ENCODE data around the gene CFAP52. TPM values are rescaled to one million over a fixed set of nuclear protein-coding genes. Genes with fewer than 3 reads are reported as not detected.

Gene CFAP52
- total RNA-seq, 1 experiment from 2014 or later = not detected

GRCh38 chr17:9575381-9576101, 901 bp upstream of the CFAP52 start, which contains the start of gene STX8:
Gene STX8, minus strand, starts transcription at chr17:9575820. Its CDS starts 12 bp downstream, at chr17:9575808.
- Mint-ChIP-seq H3K9me3 (no peaks in the 10 kb centered on the region), H3K27me3 (ENCODE audit: low read depth) (no peaks in the 10 kb centered on the region; the same call in none of the 2 replicates), H3K36me3 (ENCODE audit: insufficient read depth in 1 of 3, low read depth in 3 of 3) (no peaks in the 10 kb centered on the region; a peak in 1 of 7 replicates), H3K4me3 (peak within 1 kb of the TSS; percentile 94 to 98), H3K4me1 (peaks cover 10 to 13% of the 10 kb centered on the region in 2 experiments), H3K27ac (peak within 1 kb of the TSS in 2 of 3 experiments; percentile 50 to 89; a peak in 3 of 7 replicates)
- H2AFZ ChIP-seq (ENCODE audit: low read length) = peak within 1 kb of the TSS; percentile 69
- H4K20me1 ChIP-seq (ENCODE audit: control insufficient read depth, insufficient read depth, insufficient read length) = no peaks in the 10 kb centered on the region
- H3K4me2 ChIP-seq (ENCODE audit: insufficient read depth, insufficient read length, low read length) = peak within 1 kb of the TSS; percentile 99
- no peaks in the 10 kb centered on the region for H3K79me2 ChIP-seq (ENCODE audit: insufficient read depth, low read length)
- no peak within 1 kb of the TSS for H2BK15ac ChIP-seq (ENCODE audit: low read depth, low read length)
- no peaks in the 10 kb centered on the region for H3K9me3 ChIP-seq (ENCODE audit: control insufficient read depth, low read depth, low read length)
- H3K4me1 ChIP-seq (ENCODE audit: insufficient read depth, low read length) = no peaks in the 10 kb centered on the region
- H4K8ac ChIP-seq (replicated peaks; ENCODE audit: insufficient read length, low read depth, low read length) = no peak within 1 kb of the TSS
- H3K9ac ChIP-seq (ENCODE audit: extremely low read depth, insufficient read length, low read length) = peak within 1 kb of the TSS; percentile 34
- no peak within 1 kb of the TSS for H2AK5ac ChIP-seq (ENCODE audit: insufficient read length, low read length)
- no peak within 1 kb of the TSS for H3T11ph ChIP-seq (ENCODE audit: low read length)
- no peak within 1 kb of the TSS; the same call in 1 of the 2 replicates for H3K14ac ChIP-seq (ENCODE audit: insufficient read depth, low read length)
- no peak within 1 kb of the TSS for H3K27ac ChIP-seq (ENCODE audit: insufficient read length, low read depth, low read length)
- H3K23me2 ChIP-seq (ENCODE audit: insufficient read length, low read depth, low read length, poor library complexity, severe bottlenecking) = peaks cover 11% of the 10 kb centered on the region
- H3K56ac ChIP-seq (ENCODE audit: insufficient read length, low read depth, low read length) = no peak within 1 kb of the TSS
- H4K91ac ChIP-seq (ENCODE audit: insufficient read length, low read depth, low read length) = no peak within 1 kb of the TSS
- H3K4ac ChIP-seq (ENCODE audit: low read depth, low read length) = no peak within 1 kb of the TSS
- H2BK120ac ChIP-seq (ENCODE audit: low read depth, low read length, poor library complexity, severe bottlenecking) = no peak within 1 kb of the TSS
- no peak within 1 kb of the TSS for H3K18ac ChIP-seq (ENCODE audit: insufficient read length, low read depth, low read length)
- DNase-seq = peak; percentile 96
- no peak within 1 kb of the TSS for H2BK12ac ChIP-seq (ENCODE audit: insufficient read length, low read depth, low read length)
- no peak within 1 kb of the TSS for H2BK5ac ChIP-seq (ENCODE audit: insufficient read length, low read length)
- no peaks in the 10 kb centered on the region for H3K27me3 ChIP-seq (ENCODE audit: insufficient read depth, low read length)
- H4K5ac ChIP-seq (ENCODE audit: insufficient read length, low read depth, low read length) = no peak within 1 kb of the TSS
- TF ChIP-seq, protein P1, sequence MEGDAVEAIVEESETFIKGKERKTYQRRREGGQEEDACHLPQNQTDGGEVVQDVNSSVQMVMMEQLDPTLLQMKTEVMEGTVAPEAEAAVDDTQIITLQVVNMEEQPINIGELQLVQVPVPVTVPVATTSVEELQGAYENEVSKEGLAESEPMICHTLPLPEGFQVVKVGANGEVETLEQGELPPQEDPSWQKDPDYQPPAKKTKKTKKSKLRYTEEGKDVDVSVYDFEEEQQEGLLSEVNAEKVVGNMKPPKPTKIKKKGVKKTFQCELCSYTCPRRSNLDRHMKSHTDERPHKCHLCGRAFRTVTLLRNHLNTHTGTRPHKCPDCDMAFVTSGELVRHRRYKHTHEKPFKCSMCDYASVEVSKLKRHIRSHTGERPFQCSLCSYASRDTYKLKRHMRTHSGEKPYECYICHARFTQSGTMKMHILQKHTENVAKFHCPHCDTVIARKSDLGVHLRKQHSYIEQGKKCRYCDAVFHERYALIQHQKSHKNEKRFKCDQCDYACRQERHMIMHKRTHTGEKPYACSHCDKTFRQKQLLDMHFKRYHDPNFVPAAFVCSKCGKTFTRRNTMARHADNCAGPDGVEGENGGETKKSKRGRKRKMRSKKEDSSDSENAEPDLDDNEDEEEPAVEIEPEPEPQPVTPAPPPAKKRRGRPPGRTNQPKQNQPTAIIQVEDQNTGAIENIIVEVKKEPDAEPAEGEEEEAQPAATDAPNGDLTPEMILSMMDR (conservative IDR thresholded peaks at IDR 0.05) = no peak
- WGBS (ENCODE audit: extremely low coverage, insufficient read length, low lambda C conversion rate) = no CpG with 5 or more reads among the region's 42 CpGs
- H2BK20ac ChIP-seq (ENCODE audit: low read depth, low read length, poor library complexity, severe bottlenecking) = no peak within 1 kb of the TSS
- H3K79me1 ChIP-seq (ENCODE audit: insufficient read depth, low read depth, low read length, poor library complexity, severe bottlenecking) = peaks cover 6% of the 10 kb centered on the region
- H3K23ac ChIP-seq (ENCODE audit: insufficient read length, low read depth, low read length) = no peak within 1 kb of the TSS

All from H9 (cell line).